HEK293T (cell line): Measurements from ENCODE around the gene EVA1A.
"Not testable (repeated sequence)": the region's sequence is repeated elsewhere in the genome, so short reads cannot be mapped to it uniquely, and the experiment has no call there.

ENCODE experiments used
- CTCF ChIA-PET: fragments of 350-600 bp; formaldehyde crosslinking; extraction: SDS; loops from one replicate; lab custom pipeline; 2021; ENCODE audit warnings: antibody characterized with exemption, inconsistent platforms; lab: Yijun Ruan, JAX
- POLR2A ChIA-PET: fragments of 350-600 bp; formaldehyde crosslinking; extraction: SDS; loops from one replicate; lab custom pipeline; 2020; ENCODE audit warnings: antibody characterized with exemption, inconsistent platforms; lab: Yijun Ruan, JAX
- DNase-seq: peaks from one replicate; pipeline ENCODE4 v3.0.0; 2012; ENCODE audit warnings: mixed read lengths; ENCODE audit errors: extremely low spot score
- ARNT ChIP-seq: fragments of 450-650 bp; IDR thresholded peaks from 2 replicates; pipeline ENCODE4 v1.6.1; 2017; ENCODE audit warnings: mild to moderate bottlenecking
- BHLHE40 ChIP-seq: fragments of 450-650 bp; IDR thresholded peaks from 2 replicates; pipeline ENCODE4 v1.6.1; 2016; ENCODE audit warnings: mild to moderate bottlenecking, moderate library complexity, borderline replicate concordance
- CTBP1 ChIP-seq: fragments of 450-650 bp; IDR thresholded peaks from 2 replicates; pipeline ENCODE4 v1.6.1; 2016; ENCODE audit warnings: borderline replicate concordance
- ELF4 ChIP-seq: fragments of 450-650 bp; IDR thresholded peaks from 2 replicates; pipeline ENCODE4 v1.6.1; 2017; ENCODE audit warnings: antibody characterized with exemption
- FOXA1 ChIP-seq: fragments of 450-650 bp; IDR thresholded peaks from 2 replicates; pipeline ENCODE4 v1.6.1; 2016; ENCODE audit warnings: mild to moderate bottlenecking
- FOXK2 ChIP-seq: fragments of 450-650 bp; IDR thresholded peaks from 2 replicates; pipeline ENCODE4 v1.6.1; 2016; ENCODE audit warnings: mild to moderate bottlenecking
- FOXM1 ChIP-seq: fragments of 450-650 bp; IDR thresholded peaks from 2 replicates; pipeline ENCODE4 v1.6.1; 2017; ENCODE audit warnings: mild to moderate bottlenecking, borderline replicate concordance
- HDGF ChIP-seq: fragments of 450-650 bp; IDR thresholded peaks from 2 replicates; pipeline ENCODE4 v1.6.1; 2017; ENCODE audit warnings: antibody characterized with exemption, borderline replicate concordance
- L3MBTL2 ChIP-seq: fragments of 450-650 bp; conservative IDR thresholded peaks from 2 replicates; pipeline ENCODE4 v1.6.1; 2016; ENCODE audit warnings: mild to moderate bottlenecking
- LEF1 ChIP-seq: fragments of 450-650 bp; IDR thresholded peaks from 2 replicates; pipeline ENCODE4 v1.6.1; 2017; ENCODE audit warnings: mild to moderate bottlenecking, borderline replicate concordance
- NFRKB ChIP-seq: fragments of 450-650 bp; IDR thresholded peaks from 2 replicates; pipeline ENCODE4 v1.6.1; 2016; ENCODE audit warnings: mild to moderate bottlenecking, moderate library complexity
- SP1 ChIP-seq: fragments of 450-650 bp; IDR thresholded peaks from 2 replicates; pipeline ENCODE4 v1.6.1; 2017
- SUZ12 ChIP-seq: fragments of 450-650 bp; IDR thresholded peaks from 2 replicates; pipeline ENCODE4 v1.6.1; 2016; ENCODE audit warnings: mild to moderate bottlenecking
- TARDBP ChIP-seq: fragments of 450-650 bp; IDR thresholded peaks from 2 replicates; pipeline ENCODE4 v1.6.1; 2016
- ZNF384 ChIP-seq: fragments of 450-650 bp; IDR thresholded peaks from 2 replicates; pipeline ENCODE4 v1.6.1; 2016
- TF ChIP-seq, protein P1 (sequence below): fragments of 450-650 bp; IDR thresholded peaks from 2 replicates; pipeline ENCODE4 v1.6.1; 2016

Gene EVA1A

DNA sequence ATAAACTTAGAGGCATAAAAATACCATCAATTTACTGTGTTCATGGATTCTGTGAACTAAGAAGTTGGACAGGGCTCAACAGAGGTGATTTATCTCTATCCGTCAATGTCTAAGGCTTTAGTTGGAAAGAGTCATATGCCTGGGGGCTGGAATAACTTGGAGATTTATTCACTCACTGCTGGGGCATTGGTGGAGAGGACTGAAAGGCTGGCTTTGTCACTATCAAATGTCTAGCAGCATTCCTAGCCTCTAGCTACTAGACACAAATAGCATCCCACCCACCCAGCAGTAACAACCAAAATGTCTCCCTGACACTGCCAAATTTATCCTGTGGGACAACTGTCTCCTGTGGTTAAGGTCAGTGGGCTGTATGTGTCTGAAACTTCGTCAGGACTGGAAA is 71.0 kb downstream of the EVA1A start:
- ChIA-PET POLR2A (no interaction called here), CTCF (no interaction called here)
- no peak for DNase-seq
- TF ChIP-seq L3MBTL2, result no peak
- TF ChIP-seq FOXK2, result no peak
- TF ChIP-seq, protein P1, sequence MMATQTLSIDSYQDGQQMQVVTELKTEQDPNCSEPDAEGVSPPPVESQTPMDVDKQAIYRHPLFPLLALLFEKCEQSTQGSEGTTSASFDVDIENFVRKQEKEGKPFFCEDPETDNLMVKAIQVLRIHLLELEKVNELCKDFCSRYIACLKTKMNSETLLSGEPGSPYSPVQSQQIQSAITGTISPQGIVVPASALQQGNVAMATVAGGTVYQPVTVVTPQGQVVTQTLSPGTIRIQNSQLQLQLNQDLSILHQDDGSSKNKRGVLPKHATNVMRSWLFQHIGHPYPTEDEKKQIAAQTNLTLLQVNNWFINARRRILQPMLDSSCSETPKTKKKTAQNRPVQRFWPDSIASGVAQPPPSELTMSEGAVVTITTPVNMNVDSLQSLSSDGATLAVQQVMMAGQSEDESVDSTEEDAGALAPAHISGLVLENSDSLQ, result no peak
- TF ChIP-seq BHLHE40, result no peak
- TF ChIP-seq SUZ12, result no peak
- no peak for TF ChIP-seq FOXA1
- no peak for TF ChIP-seq CTBP1
- no peak for TF ChIP-seq HDGF

DNA sequence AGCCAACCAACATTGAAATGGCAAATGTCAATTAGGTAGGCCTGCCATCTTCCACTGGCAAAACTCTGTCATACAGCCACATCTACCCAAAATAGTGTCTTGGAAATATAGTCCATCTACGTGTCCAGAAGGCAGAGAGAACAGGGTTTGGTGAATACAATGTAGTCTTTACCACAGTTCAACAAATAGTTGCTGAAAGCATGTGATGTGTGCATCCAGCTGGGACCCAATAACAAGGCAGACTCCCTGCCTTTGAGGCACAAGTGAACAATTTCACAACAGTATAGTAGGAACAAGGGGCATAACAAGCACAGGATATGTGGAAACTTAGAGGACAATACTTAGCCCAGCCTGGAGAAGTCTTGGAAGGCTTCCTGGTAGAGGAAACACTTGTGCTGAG is 72.6 kb downstream of the EVA1A start:
- CTCF ChIA-PET, result no interaction called here
- POLR2A ChIA-PET, result no interaction called here
- TF ChIP-seq ELF4 (no peak), LEF1 (no peak), SUZ12 (no peak), SP1 (no peak), ARNT (no peak), HDGF (no peak)
- no peak for DNase-seq

DNA sequence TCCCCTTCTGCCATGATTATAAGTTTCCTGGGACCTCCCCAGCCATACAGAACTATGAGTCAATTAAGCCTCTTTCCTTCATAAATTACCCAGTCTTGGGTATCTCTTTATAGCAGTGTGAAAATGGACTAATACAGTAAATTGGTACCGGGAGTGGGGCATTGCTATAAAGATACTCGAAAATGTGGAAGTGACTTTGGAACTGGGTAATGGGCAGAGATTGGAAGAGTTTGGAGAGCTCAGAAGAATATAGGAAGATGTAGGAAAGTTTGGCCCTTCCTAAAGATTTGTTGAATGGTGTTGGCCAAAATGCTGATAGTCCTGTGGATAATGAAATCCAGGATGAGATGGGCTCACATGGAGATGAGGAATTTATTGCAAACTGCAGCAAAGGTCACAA is 74.0 kb downstream of the EVA1A start:
- CTCF ChIA-PET, DNase-seq, POLR2A ChIA-PET: not testable (repeated sequence)

DNA sequence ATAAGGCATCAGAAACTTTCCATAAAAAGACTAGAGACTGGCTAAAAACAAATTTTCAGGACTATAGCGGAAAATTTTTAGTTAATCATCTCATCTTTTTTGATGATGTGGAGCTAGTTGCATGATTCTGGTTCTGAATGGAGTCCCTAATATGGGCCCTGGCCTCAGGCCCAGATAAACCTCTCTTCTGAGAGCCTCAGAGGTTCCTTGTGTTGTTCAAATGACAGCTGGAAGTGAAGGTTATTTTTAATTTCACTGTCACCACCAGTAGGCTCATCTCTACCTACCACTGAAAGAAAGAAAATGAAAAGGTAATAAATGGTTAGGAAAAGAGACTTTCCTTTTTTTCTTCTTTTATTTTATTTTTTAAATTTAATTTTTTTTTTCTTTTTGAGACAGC is 75.9 kb downstream of the EVA1A start:
- TF ChIP-seq NFRKB (no peak), FOXK2 (no peak), ZNF384 (no peak), ELF4 (no peak), ARNT (no peak), CTBP1 (no peak), HDGF (no peak), FOXA1 (no peak), BHLHE40 (no peak), L3MBTL2 (no peak)
- TF ChIP-seq, protein P1, result no peak
- no peak for DNase-seq
- ChIA-PET POLR2A (no interaction called here), CTCF (no interaction called here)

DNA sequence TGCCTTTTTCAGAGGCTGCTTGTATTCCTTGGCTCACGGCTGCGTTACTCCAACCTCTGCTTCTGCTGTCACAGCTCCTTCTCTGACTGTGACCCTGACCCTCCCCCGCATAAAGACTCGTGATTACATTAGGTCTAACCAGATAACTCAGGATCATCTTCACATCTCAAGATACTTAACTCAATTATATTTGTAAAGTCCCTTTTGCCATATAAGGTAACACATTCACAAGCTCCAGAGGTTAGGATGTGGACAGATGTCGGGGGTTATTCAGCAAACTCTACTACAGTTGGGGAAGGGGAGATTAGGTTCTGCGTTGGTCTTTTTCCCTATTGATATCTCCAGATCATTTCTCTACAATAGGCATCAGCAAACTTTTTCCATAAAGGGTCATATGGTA is 76.9 kb downstream of the EVA1A start:
- ChIA-PET POLR2A (no interaction called here), CTCF (no interaction called here)
- DNase-seq, result no peak
- no peak for TF ChIP-seq FOXA1
- no peak for TF ChIP-seq SUZ12
- TF ChIP-seq NFRKB, result no peak
- no peak for TF ChIP-seq BHLHE40
- no peak for TF ChIP-seq TARDBP
- no peak for TF ChIP-seq CTBP1
- TF ChIP-seq ARNT, result no peak
- no peak for TF ChIP-seq FOXM1
- TF ChIP-seq L3MBTL2, result no peak
- no peak for TF ChIP-seq ZNF384
- TF ChIP-seq HDGF, result no peak
- TF ChIP-seq, protein P1, result no peak

DNA sequence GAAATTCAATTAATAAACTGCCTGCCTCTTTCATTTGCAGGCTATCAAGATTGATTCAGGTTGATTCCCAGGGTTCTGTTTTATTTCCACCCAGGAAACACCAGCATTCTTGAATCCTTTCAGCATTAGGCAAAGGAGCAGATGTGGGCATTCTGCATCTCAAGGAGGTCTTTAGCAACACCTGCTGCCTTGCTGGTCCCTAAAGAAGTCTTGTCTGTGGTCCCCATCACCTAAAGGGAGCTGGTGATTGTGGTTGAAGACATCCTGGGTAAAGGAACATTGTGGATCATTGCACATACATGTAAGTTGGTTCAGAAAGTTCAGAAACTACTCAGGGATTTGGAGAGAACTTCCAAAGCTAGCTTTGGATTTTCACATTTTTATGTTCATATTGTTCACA is 78.3 kb downstream of the EVA1A start:
- ChIA-PET CTCF (no interaction called here), POLR2A (no interaction called here)
- DNase-seq, result no peak

More for the DNA sequence above, 78.3 kb downstream of the EVA1A start:
- TF ChIP-seq ELF4 (no peak), HDGF (no peak), FOXA1 (no peak), SP1 (no peak), CTBP1 (no peak), LEF1 (no peak), NFRKB (no peak), TARDBP (no peak), ARNT (no peak), L3MBTL2 (no peak), ZNF384 (no peak), FOXM1 (no peak)
- TF ChIP-seq, protein P1, result no peak
